ENCODE measurements around the gene STAT6.

STAT6 gene

GRCh38 chr12:57046947-57047890 lies 63.9 kb downstream of the STAT6 start:
- DNase-seq = peak; percentile 75

- no peak for DNase-seq
Observed at GRCh38 chr12:57046086-57046791, 64.9 kb downstream of the STAT6 start.
